Colonic mucosa (tissue), 4 donors: ENCODE data around the gene COL1A1. TPM values are rescaled to one million over a fixed set of nuclear protein-coding genes. Genes with fewer than 3 reads are reported as not detected.

ENCODE experiments used
- DNase-seq: peaks from one replicate; pipeline ENCODE4 v3.0.0-alpha.2; 2020
- H3K27ac ChIP-seq: fragments of 200-600 bp; one replicate; pipeline ENCODE4 v1.8.0; 2021
- H3K27me3 ChIP-seq: fragments of 200-600 bp; one replicate; pipeline ENCODE4 v1.8.0; 2021
- H3K36me3 ChIP-seq: fragments of 200-600 bp; one replicate; pipeline ENCODE4 v1.8.0; 2021
- H3K4me1 ChIP-seq: fragments of 200-600 bp; one replicate; pipeline ENCODE4 v1.8.0; 2021; ENCODE audit warnings: mild to moderate bottlenecking
- H3K4me3 ChIP-seq: fragments of 200-600 bp; one replicate; pipeline ENCODE4 v1.8.0; 2021
- H3K9ac ChIP-seq, 2 donors: one replicate each; pipeline ENCODE4 v1.7.0; 2013; ENCODE audit warnings: control low read depth in 2 of 2, low read depth in 2 of 2, low read length in 2 of 2
- H3K9me3 ChIP-seq: fragments of 200-600 bp; one replicate; pipeline ENCODE4 v1.8.0; 2021
- CTCF ChIP-seq: fragments of 200-600 bp; IDR thresholded peaks from one replicate; pipeline ENCODE4 v1.8.0; 2022; ENCODE audit warnings: antibody characterized with exemption, mild to moderate bottlenecking
- intact Hi-C: fragments of 100-400 bp; cut with DNase I; formaldehyde crosslinking; loops from one replicate; pipeline ENCODE4 v1.14.1; 2022
- total RNA-seq, 2 donors: library from RNA; stranded (reverse); fragmentation: NEBNext Ultra II Directional in 1 of 2; extraction: Animal tissue kit (Norgen Biotek cat#: 25700) in 1 of 2; gene quantifications; one replicate each; pipeline ENCODE4 v1.2.1, GENCODE V29; 2021
- donor health status: healthy.
- donor health status: DM: no; HTN: no; CAD: no.
- donor health status: DM: no; HTN: no; CAD: no.

The COL1A1 gene
- total RNA-seq, 2 donors from 2014 or later, result 74.7 to 127 TPM

- Histone ChIP-seq H3K36me3 (no peaks in the 10 kb centered on the region), H3K9ac (peak overlapping the region in 1 of 2 donors; percentile 20), H3K4me1 (no peaks in the 10 kb centered on the region), H3K27me3 (no peaks in the 10 kb centered on the region), H3K4me3 (no peak overlapping the region), H3K9me3 (no peaks in the 10 kb centered on the region), H3K27ac (no peak overlapping the region)
- no peak for DNase-seq
- intact Hi-C loops, result loop anchor here (5.0 kb wide), 1 partner anchor 57 kb away; the partner anchor contains the start of gene PDK2
- TF ChIP-seq CTCF, result no peak
Observed at GRCh38 chr17:50153650-50154575, 47.5 kb downstream of the COL1A1 start.

- DNase-seq, result no peak
- no peaks in the 10 kb centered on the region for H3K4me1 ChIP-seq
Observed at GRCh38 chr17:50152736-50153135, 48.7 kb downstream of the COL1A1 start.

GRCh38 chr17:50151937-50152547 lies 49.4 kb downstream of the COL1A1 start:
- TF ChIP-seq CTCF, result no peak
- intact Hi-C loops, result loop anchor here (5.0 kb wide), 1 partner anchor 55 kb away; the partner anchor contains the start of gene PDK2
- Histone ChIP-seq H3K27ac (peak overlapping the region; percentile 91), H3K9ac (peak overlapping the region; percentile 41 to 88), H3K4me1 (peaks cover 3% of the 10 kb centered on the region), H3K27me3 (no peaks in the 10 kb centered on the region), H3K4me3 (peak overlapping the region; percentile 87), H3K9me3 (no peaks in the 10 kb centered on the region), H3K36me3 (no peaks in the 10 kb centered on the region)
- peak; percentile 95 for DNase-seq

More at GRCh38 chr17:50152736-50153135, 48.7 kb downstream of the COL1A1 start:
- intact Hi-C loops, result loop anchor here (5.0 kb wide), 1 partner anchor 55 kb away; the partner anchor contains the start of gene PDK2
- TF ChIP-seq CTCF, result no peak
- H3K27ac ChIP-seq, result peak overlapping the region; percentile 91
- no peaks in the 10 kb centered on the region for H3K9me3 ChIP-seq
- H3K9ac ChIP-seq, result peak overlapping the region in 1 of 2 donors; percentile 88
- no peak overlapping the region for H3K4me3 ChIP-seq
- H3K27me3 ChIP-seq, result no peaks in the 10 kb centered on the region
- H3K36me3 ChIP-seq, result no peaks in the 10 kb centered on the region

GRCh38 chr17:50151041-50151936 lies 50.1 kb downstream of the COL1A1 start:
- Histone ChIP-seq H3K9me3 (no peaks in the 10 kb centered on the region), H3K36me3 (no peaks in the 10 kb centered on the region), H3K27ac (peak overlapping the region; percentile 91), H3K4me1 (peaks cover 9% of the 10 kb centered on the region), H3K27me3 (no peaks in the 10 kb centered on the region), H3K4me3 (peak overlapping the region; percentile 87), H3K9ac (peak overlapping the region; percentile 76 to 89)
- intact Hi-C loops, result loop anchor here (5.0 kb wide), 1 partner anchor 54 kb away; the partner anchor contains the start of gene PDK2
- DNase-seq, result peak; percentile 94
- peak; percentile 37 for TF ChIP-seq CTCF
